Liver (tissue), 9 donors: ENCODE measurements around the gene CCDC191. TPM values are rescaled to one million over a fixed set of nuclear protein-coding genes. Genes with fewer than 3 reads are reported as not detected.

ENCODE experiments used
- DNase-seq: peaks from one replicate; pipeline ENCODE4 v3.0.0-alpha.2; 2017; ENCODE audit warnings: low spot score
- H3K27ac ChIP-seq, 2 donors: one replicate each; pipeline ENCODE4 v1.7.0; 2013; ENCODE audit warnings: inconsistent platforms in 2 of 2, low read length in 2 of 2, control low read depth in 1 of 2, low read depth in 1 of 2, mild to moderate bottlenecking in 1 of 2
- H3K27me3 ChIP-seq, 4 donors: one replicate each; pipeline versions ENCODE4 v1.6.1 to v1.7.0; 2013; ENCODE audit warnings: low read length in 3 of 4, inconsistent platforms in 1 of 4, mild to moderate bottlenecking in 1 of 4, moderate library complexity in 1 of 4; ENCODE audit not compliant: control insufficient read depth in 4 of 4, insufficient read depth in 4 of 4
- H3K36me3 ChIP-seq, 4 donors: one replicate each; pipeline versions ENCODE4 v1.6.1 to v1.7.0; 2013; ENCODE audit warnings: low read length in 3 of 4, mild to moderate bottlenecking in 3 of 4, low read depth in 1 of 4, moderate library complexity in 1 of 4; ENCODE audit not compliant: control insufficient read depth in 4 of 4, insufficient read depth in 3 of 4
- H3K4me1 ChIP-seq, 4 donors: one replicate each; pipeline versions ENCODE4 v1.6.1 to v1.7.0; 2013; ENCODE audit warnings: low read length in 3 of 4, mild to moderate bottlenecking in 3 of 4, moderate library complexity in 1 of 4; ENCODE audit not compliant: control insufficient read depth in 4 of 4, insufficient read depth in 4 of 4
- H3K4me3 ChIP-seq, 3 donors: one replicate each; pipeline versions ENCODE4 v1.6.1 to v1.7.0; 2013; ENCODE audit warnings: low read length in 3 of 3, control low read depth in 1 of 3, low read depth in 1 of 3, mild to moderate bottlenecking in 1 of 3
- H3K9ac ChIP-seq, 2 donors: one replicate each; pipeline ENCODE4 v1.7.0; 2013; ENCODE audit warnings: low read length in 2 of 2, mild to moderate bottlenecking in 2 of 2, moderate library complexity in 2 of 2, control low read depth in 1 of 2, low read depth in 1 of 2
- H3K9me3 ChIP-seq, 4 donors: one replicate each; pipeline versions ENCODE4 v1.6.1 to v1.7.0; 2013; ENCODE audit warnings: low read length in 3 of 4; ENCODE audit not compliant: control insufficient read depth in 4 of 4
- EGR1 ChIP-seq, 2 donors: IDR thresholded peaks; 2 replicates each; pipeline ENCODE4 v1.6.1; 2016 to 2018; ENCODE audit warnings: antibody characterized with exemption in 2 of 2, low read depth in 2 of 2
- FOXA1 ChIP-seq: IDR thresholded peaks from 2 replicates; pipeline ENCODE4 v1.6.1; 2016; ENCODE audit warnings: antibody characterized with exemption
- FOXA2 ChIP-seq: IDR thresholded peaks from 2 replicates; pipeline ENCODE4 v1.6.1; 2016; ENCODE audit warnings: antibody characterized with exemption
- GABPA ChIP-seq, 2 donors: IDR thresholded peaks in 1 of 2; conservative IDR thresholded peaks in 1 of 2; 2 replicates each; pipeline ENCODE4 v1.6.1; 2016; ENCODE audit warnings: antibody characterized with exemption in 2 of 2, mild to moderate bottlenecking in 1 of 2, moderate library complexity in 1 of 2
- HNF4A ChIP-seq, 2 donors: conservative IDR thresholded peaks; 2 replicates each; pipeline ENCODE4 v1.6.1; 2016; ENCODE audit warnings: antibody characterized with exemption in 2 of 2, mild to moderate bottlenecking in 2 of 2
- HNF4G ChIP-seq: IDR thresholded peaks from 2 replicates; pipeline ENCODE4 v1.6.1; 2016; ENCODE audit warnings: antibody characterized with exemption
- JUND ChIP-seq, 2 donors: IDR thresholded peaks; 2 replicates each; pipeline ENCODE4 v1.6.1; 2016; ENCODE audit warnings: antibody characterized with exemption in 2 of 2
- NR2F2 ChIP-seq: IDR thresholded peaks from 2 replicates; pipeline ENCODE4 v1.6.1; 2016; ENCODE audit warnings: antibody characterized with exemption
- RXRA ChIP-seq, 2 donors: IDR thresholded peaks; 2 replicates each; pipeline ENCODE4 v1.6.1; 2017 to 2018; ENCODE audit warnings: antibody characterized with exemption in 2 of 2, mild to moderate bottlenecking in 1 of 2
- SP1 ChIP-seq: IDR thresholded peaks from 2 replicates; pipeline ENCODE4 v1.6.1; 2018; ENCODE audit warnings: antibody characterized with exemption, mild to moderate bottlenecking
- TAF1 ChIP-seq: conservative IDR thresholded peaks from 2 replicates; pipeline ENCODE4 v1.6.1; 2016; ENCODE audit warnings: antibody characterized with exemption, mild to moderate bottlenecking
- YY1 ChIP-seq: IDR thresholded peaks from 2 replicates; pipeline ENCODE4 v1.6.1; 2016; ENCODE audit warnings: antibody characterized with exemption, mild to moderate bottlenecking
- WGBS: extraction: QIAGEN DNeasy Blood & Tissue Kit; methylation state at CpG from one replicate; pipeline ENCODE4 v1.1.7; 2013; 5-methylcytosine and 5-hydroxymethylcytosine counted together
- polyA plus RNA-seq, 2 donors: library from polyadenylated mRNA; stranded (reverse) in 1 of 2; unstranded in 1 of 2; fragments of 200-250 nt in 1 of 2; fragments of >200 nt in 1 of 2; fragmentation: Nextera tagmentation in 1 of 2; extraction: Ambion mirVana in 1 of 2; gene quantifications; one replicate each; pipeline versions ENCODE4 v1.2.1 to v1.2.3, GENCODE V29; 2013 to 2015
- total RNA-seq, 2 donors: library from RNA; depleted of rRNA; stranded (reverse); fragments of >200 nt; gene quantifications; one replicate each; pipeline ENCODE4 v1.2.3, GENCODE V29; 2014
- TF ChIP-seq, protein P1 (sequence below): fragments of 150-350 bp; IDR thresholded peaks from 2 replicates; pipeline ENCODE4 v1.5.1; 2017; ENCODE audit warnings: improper control_type of control experiment, low read depth, low read length; ENCODE audit not compliant: missing input control
- TF ChIP-seq, protein P2 (sequence below): IDR thresholded peaks from 2 replicates; pipeline ENCODE4 v1.6.1; 2016; ENCODE audit warnings: antibody characterized with exemption
- TF ChIP-seq, protein P3 (sequence below): IDR thresholded peaks from 2 replicates; pipeline ENCODE4 v1.6.1; 2016; ENCODE audit warnings: antibody characterized with exemption
- TF ChIP-seq, protein P4 (sequence below): IDR thresholded peaks from 2 replicates; pipeline ENCODE4 v1.6.1; 2016; ENCODE audit warnings: antibody characterized with exemption, mild to moderate bottlenecking
- TF ChIP-seq, protein P5 (sequence below): IDR thresholded peaks from 2 replicates; pipeline ENCODE4 v1.6.1; 2016; ENCODE audit warnings: antibody characterized with exemption
- donor health status: healthy.
- donor health status: healthy.
- donor health status: healthy.
- donor health status: healthy.
- donor health status: healthy.

CCDC191 gene
- total and polyA plus RNA-seq, 4 donors: 0.31 to 1.0 (median 0.80) TPM

DNA sequence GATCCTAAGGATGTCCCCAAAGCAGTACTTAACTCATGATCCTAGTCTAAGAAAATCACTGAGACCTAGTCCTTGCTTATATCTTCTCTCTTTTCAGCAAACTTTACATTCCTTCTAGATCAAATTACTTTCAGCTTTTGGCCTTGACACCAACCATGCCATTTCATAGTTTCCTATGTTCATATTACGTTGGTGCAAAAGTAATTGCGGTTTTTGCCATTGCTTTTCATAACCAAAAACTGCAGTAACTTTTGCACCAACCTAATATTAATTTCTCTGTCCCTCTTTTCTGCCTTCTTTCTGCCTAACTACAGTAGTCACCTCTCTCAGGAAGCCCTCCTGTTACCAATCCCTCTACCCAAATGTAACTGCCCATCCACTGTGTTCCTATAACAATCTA, 36.8 kb downstream of the CCDC191 start:
- no peaks in the 10 kb centered on the region for H3K27me3 ChIP-seq
- H3K9me3 ChIP-seq: no peaks in the 10 kb centered on the region
- H3K27ac ChIP-seq: no peak overlapping the region
- H3K4me1 ChIP-seq: no peaks in the 10 kb centered on the region
- H3K4me3 ChIP-seq: no peak overlapping the region
- DNase-seq: no peak
- TF ChIP-seq RXRA (IDR thresholded peaks at IDR 0.05): no peak
- TF ChIP-seq GABPA (IDR thresholded peaks at IDR 0.05 in 1 of 2, conservative IDR thresholded peaks at IDR 0.05 in 1 of 2): no peak
- TF ChIP-seq HNF4G: no peak
- TF ChIP-seq YY1: no peak
- TF ChIP-seq, protein P1, sequence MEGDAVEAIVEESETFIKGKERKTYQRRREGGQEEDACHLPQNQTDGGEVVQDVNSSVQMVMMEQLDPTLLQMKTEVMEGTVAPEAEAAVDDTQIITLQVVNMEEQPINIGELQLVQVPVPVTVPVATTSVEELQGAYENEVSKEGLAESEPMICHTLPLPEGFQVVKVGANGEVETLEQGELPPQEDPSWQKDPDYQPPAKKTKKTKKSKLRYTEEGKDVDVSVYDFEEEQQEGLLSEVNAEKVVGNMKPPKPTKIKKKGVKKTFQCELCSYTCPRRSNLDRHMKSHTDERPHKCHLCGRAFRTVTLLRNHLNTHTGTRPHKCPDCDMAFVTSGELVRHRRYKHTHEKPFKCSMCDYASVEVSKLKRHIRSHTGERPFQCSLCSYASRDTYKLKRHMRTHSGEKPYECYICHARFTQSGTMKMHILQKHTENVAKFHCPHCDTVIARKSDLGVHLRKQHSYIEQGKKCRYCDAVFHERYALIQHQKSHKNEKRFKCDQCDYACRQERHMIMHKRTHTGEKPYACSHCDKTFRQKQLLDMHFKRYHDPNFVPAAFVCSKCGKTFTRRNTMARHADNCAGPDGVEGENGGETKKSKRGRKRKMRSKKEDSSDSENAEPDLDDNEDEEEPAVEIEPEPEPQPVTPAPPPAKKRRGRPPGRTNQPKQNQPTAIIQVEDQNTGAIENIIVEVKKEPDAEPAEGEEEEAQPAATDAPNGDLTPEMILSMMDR: no peak
- TF ChIP-seq, protein P2, sequence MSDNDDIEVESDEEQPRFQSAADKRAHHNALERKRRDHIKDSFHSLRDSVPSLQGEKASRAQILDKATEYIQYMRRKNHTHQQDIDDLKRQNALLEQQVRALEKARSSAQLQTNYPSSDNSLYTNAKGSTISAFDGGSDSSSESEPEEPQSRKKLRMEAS: no peak
- TF ChIP-seq, protein P3, sequence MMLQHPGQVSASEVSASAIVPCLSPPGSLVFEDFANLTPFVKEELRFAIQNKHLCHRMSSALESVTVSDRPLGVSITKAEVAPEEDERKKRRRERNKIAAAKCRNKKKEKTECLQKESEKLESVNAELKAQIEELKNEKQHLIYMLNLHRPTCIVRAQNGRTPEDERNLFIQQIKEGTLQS: no peak
- TF ChIP-seq, protein P4, sequence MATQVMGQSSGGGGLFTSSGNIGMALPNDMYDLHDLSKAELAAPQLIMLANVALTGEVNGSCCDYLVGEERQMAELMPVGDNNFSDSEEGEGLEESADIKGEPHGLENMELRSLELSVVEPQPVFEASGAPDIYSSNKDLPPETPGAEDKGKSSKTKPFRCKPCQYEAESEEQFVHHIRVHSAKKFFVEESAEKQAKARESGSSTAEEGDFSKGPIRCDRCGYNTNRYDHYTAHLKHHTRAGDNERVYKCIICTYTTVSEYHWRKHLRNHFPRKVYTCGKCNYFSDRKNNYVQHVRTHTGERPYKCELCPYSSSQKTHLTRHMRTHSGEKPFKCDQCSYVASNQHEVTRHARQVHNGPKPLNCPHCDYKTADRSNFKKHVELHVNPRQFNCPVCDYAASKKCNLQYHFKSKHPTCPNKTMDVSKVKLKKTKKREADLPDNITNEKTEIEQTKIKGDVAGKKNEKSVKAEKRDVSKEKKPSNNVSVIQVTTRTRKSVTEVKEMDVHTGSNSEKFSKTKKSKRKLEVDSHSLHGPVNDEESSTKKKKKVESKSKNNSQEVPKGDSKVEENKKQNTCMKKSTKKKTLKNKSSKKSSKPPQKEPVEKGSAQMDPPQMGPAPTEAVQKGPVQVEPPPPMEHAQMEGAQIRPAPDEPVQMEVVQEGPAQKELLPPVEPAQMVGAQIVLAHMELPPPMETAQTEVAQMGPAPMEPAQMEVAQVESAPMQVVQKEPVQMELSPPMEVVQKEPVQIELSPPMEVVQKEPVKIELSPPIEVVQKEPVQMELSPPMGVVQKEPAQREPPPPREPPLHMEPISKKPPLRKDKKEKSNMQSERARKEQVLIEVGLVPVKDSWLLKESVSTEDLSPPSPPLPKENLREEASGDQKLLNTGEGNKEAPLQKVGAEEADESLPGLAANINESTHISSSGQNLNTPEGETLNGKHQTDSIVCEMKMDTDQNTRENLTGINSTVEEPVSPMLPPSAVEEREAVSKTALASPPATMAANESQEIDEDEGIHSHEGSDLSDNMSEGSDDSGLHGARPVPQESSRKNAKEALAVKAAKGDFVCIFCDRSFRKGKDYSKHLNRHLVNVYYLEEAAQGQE: no peak
- TF ChIP-seq TAF1: no peak
- no peak for TF ChIP-seq EGR1 (IDR thresholded peaks at IDR 0.05; ENCODE audit: low read depth in 2 of 2)
- no peak for TF ChIP-seq HNF4A (conservative IDR thresholded peaks at IDR 0.05)
- no peak for TF ChIP-seq SP1
- TF ChIP-seq, protein P5, sequence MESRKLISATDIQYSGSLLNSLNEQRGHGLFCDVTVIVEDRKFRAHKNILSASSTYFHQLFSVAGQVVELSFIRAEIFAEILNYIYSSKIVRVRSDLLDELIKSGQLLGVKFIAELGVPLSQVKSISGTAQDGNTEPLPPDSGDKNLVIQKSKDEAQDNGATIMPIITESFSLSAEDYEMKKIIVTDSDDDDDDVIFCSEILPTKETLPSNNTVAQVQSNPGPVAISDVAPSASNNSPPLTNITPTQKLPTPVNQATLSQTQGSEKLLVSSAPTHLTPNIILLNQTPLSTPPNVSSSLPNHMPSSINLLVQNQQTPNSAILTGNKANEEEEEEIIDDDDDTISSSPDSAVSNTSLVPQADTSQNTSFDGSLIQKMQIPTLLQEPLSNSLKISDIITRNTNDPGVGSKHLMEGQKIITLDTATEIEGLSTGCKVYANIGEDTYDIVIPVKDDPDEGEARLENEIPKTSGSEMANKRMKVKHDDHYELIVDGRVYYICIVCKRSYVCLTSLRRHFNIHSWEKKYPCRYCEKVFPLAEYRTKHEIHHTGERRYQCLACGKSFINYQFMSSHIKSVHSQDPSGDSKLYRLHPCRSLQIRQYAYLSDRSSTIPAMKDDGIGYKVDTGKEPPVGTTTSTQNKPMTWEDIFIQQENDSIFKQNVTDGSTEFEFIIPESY: no peak
- no peaks in the 10 kb centered on the region for H3K36me3 ChIP-seq
- H3K9ac ChIP-seq: no peak overlapping the region
- WGBS: 97% methylated on average over 2 of the region's 2 CpGs

DNA sequence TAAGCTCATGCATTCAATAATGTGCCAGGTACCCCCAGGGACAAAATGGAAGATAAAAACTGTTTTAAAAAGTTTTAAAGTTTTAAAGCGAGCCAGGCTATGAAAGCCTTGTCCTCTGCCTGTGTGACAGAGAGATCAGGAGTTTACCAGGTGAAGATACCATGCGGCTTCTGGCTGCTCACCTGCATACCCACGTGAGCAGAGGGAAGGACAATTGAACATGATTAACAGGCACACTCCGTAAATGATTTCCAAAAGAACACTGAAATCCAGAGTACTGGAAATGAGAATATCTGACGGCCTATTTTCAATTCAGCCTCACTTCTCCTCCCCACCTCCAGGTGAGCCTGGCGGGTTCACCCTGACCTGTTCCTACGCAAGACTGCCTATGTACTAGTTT, 42.1 kb downstream of the CCDC191 start:
- 96% methylated on average over 7 of the region's 7 CpGs for WGBS
- Histone ChIP-seq H3K4me1 (no peaks in the 10 kb centered on the region), H3K27me3 (no peaks in the 10 kb centered on the region), H3K9me3 (no peaks in the 10 kb centered on the region), H3K27ac (no peak overlapping the region), H3K4me3 (no peak overlapping the region), H3K9ac (no peak overlapping the region), H3K36me3 (peaks cover 0 to 3% (median 0%) of the 10 kb centered on the region in 4 donors)
- no peak for DNase-seq
- TF ChIP-seq, protein P2: no peak
- TF ChIP-seq, protein P3: no peak
- TF ChIP-seq, protein P4: no peak
- no peak for TF ChIP-seq NR2F2
- TF ChIP-seq FOXA2: no peak
- no peak for TF ChIP-seq FOXA1
- TF ChIP-seq HNF4A (conservative IDR thresholded peaks at IDR 0.05): no peak
- no peak for TF ChIP-seq SP1
- TF ChIP-seq JUND (IDR thresholded peaks at IDR 0.05): no peak
- TF ChIP-seq GABPA (IDR thresholded peaks at IDR 0.05 in 1 of 2, conservative IDR thresholded peaks at IDR 0.05 in 1 of 2): no peak
- TF ChIP-seq RXRA (IDR thresholded peaks at IDR 0.05): no peak
- TF ChIP-seq EGR1 (IDR thresholded peaks at IDR 0.05; ENCODE audit: low read depth in 2 of 2): no peak
- no peak for TF ChIP-seq HNF4G
- TF ChIP-seq, protein P5: no peak
- no peak for TF ChIP-seq TAF1
